GM12801 (cell line): Measurements from ENCODE around the gene LRRC41.

ENCODE experiments used
- CTCF ChIP-seq: IDR thresholded peaks from one replicate; pipeline ENCODE4 v1.5.1; 2011; ENCODE audit warnings: control low read depth; ENCODE audit not compliant: insufficient read length; ENCODE audit errors: extremely low read depth

LRRC41 gene, protein sequence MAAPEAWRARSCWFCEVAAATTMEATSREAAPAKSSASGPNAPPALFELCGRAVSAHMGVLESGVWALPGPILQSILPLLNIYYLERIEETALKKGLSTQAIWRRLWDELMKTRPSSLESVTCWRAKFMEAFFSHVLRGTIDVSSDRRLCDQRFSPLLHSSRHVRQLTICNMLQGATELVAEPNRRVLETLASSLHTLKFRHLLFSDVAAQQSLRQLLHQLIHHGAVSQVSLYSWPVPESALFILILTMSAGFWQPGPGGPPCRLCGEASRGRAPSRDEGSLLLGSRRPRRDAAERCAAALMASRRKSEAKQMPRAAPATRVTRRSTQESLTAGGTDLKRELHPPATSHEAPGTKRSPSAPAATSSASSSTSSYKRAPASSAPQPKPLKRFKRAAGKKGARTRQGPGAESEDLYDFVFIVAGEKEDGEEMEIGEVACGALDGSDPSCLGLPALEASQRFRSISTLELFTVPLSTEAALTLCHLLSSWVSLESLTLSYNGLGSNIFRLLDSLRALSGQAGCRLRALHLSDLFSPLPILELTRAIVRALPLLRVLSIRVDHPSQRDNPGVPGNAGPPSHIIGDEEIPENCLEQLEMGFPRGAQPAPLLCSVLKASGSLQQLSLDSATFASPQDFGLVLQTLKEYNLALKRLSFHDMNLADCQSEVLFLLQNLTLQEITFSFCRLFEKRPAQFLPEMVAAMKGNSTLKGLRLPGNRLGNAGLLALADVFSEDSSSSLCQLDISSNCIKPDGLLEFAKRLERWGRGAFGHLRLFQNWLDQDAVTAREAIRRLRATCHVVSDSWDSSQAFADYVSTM

GRCh38 chr1:46303038-46303871, at the start of gene LRRC41, which contains the start of gene UQCRH:
LRRC41 (minus strand) TSS chr1:46303616; CDS start chr1:46303322, 294 bp downstream.
UQCRH (plus strand) TSS chr1:46303698; CDS start chr1:46303767, 69 bp downstream.
- TF ChIP-seq CTCF, result no peak

DNA sequence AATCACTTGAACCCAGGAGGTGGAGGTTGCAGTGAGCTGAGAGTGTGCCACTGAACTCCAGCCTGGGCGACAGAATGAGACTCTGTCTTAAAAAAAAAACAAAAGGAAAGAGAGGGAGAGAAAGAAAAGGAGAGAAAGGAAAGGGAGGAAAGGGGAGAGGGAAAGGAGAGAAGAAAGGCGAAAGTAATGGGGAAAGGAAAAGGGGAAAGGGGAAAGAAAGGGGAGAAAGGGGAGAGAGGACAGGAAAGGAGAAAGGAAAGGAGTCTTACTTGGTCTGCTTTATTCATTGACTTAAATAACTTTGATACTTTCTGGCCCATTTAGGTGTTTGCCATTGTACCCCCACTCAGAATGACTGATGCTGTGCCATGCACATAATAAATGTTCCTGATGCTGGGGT, 48.9 kb upstream of the LRRC41 start:
- no peak for TF ChIP-seq CTCF

DNA sequence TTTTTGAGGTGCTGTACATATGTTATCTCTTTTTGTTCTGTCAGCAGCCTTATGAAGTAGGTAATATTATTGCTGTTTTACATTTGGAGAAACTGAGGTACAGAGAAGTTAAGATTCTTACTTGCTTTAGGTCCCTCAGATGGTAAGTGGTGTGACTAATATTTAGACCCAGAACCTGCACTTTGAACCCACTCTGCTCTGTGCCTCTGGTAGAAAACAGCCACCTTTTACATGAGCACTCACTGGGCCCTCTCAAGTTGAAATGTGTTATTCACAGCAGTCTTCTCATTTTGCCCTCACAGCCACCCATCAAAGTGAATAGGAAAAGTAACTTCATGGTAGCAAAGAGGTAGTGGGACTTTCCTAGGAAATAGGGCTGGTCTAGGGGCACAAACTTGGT, 41.9 kb upstream of the LRRC41 start:
- no peak for TF ChIP-seq CTCF

GRCh38 chr1:46344481-46344880, 41.1 kb upstream of the LRRC41 start:
- TF ChIP-seq CTCF, result no peak

GRCh38 chr1:46343705-46344104, 40.3 kb upstream of the LRRC41 start:
- TF ChIP-seq CTCF, result no peak

DNA sequence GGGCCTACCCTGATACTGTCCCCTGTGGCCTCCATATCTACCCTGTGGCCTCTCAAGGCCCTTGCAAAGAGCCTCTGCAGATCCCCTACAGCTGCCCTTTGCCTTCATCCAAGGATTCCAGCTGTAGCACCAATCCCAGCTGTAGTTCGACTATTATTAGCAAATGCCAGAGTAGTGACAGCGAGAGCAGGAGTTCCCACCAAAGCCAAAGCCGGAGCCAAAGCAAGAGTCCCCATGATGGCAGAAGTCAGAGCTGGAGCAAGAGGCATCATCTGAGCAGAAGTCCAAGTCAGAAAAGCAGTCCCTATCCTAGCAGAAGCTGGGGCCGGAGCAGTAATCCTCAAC, 39.9 kb upstream of the LRRC41 start:
- no peak for TF ChIP-seq CTCF
